Heart right ventricle (tissue), 16 donors: ENCODE results near the gene KRTAP5-2. TPM values are rescaled to one million over a fixed set of nuclear protein-coding genes. Genes with fewer than 3 reads are reported as not detected.
A peak's percentile ranks its signal among the peaks of the same experiment; 100 is the strongest.

ENCODE experiments used
- ATAC-seq, 8 donors: fragments of 200-7000 bp; cut with Tn5 transposase; one replicate each; pipeline ENCODE4 v1.9.1; 2020; ENCODE audit warnings: mild to moderate bottlenecking in 8 of 8, moderate library complexity in 8 of 8, moderate number of reproducible peaks in 1 of 8
- DNase-seq, 2 donors: peaks; one replicate each; pipeline ENCODE4 v3.0.0-alpha.2; 2020
- H3K27ac ChIP-seq, 10 donors: fragments of 200-600 bp; sonication (generic) in 2 of 10; one replicate each; pipeline versions ENCODE4 v1.5.0 to v1.8.0; 2020 to 2022; ENCODE audit warnings: mild to moderate bottlenecking in 3 of 10
- H3K27me3 ChIP-seq, 7 donors: fragments of 200-600 bp; one replicate each; pipeline ENCODE4 v1.8.0; 2021 to 2022; ENCODE audit warnings: mild to moderate bottlenecking in 2 of 7
- H3K36me3 ChIP-seq, 9 donors: fragments of 200-600 bp; sonication (generic) in 1 of 9; one replicate each; pipeline versions ENCODE4 v1.5.0 to v1.8.0; 2020 to 2022; ENCODE audit warnings: mild to moderate bottlenecking in 2 of 9
- H3K4me1 ChIP-seq, 9 donors: fragments of 200-600 bp; sonication (generic) in 1 of 9; one replicate each; pipeline versions ENCODE4 v1.5.0 to v1.8.0; 2020 to 2022; ENCODE audit warnings: mild to moderate bottlenecking in 4 of 9
- H3K4me3 ChIP-seq, 10 donors: fragments of 200-600 bp; sonication (generic) in 2 of 10; one replicate each; pipeline versions ENCODE4 v1.5.0 to v1.8.0; 2020 to 2022; ENCODE audit warnings: mild to moderate bottlenecking in 7 of 10, moderate library complexity in 2 of 10
- H3K9me3 ChIP-seq, 11 donors: fragments of 200-600 bp in 10 of 11; sonication (generic) in 2 of 11; one replicate each; pipeline versions ENCODE4 v1.5.0 to v1.8.0; 2013 to 2022; ENCODE audit warnings: mild to moderate bottlenecking in 2 of 11, control low read depth in 1 of 11, moderate library complexity in 1 of 11
- CTCF ChIP-seq, 9 donors: fragments of 200-600 bp; sonication (generic) in 2 of 9; IDR thresholded peaks; one replicate each; pipeline versions ENCODE4 v1.5.0 to v1.8.0; 2021 to 2022; ENCODE audit warnings: antibody characterized with exemption in 9 of 9, mild to moderate bottlenecking in 5 of 9, moderate library complexity in 1 of 9
- WGBS, 2 donors: extraction: QIAGEN DNeasy Blood & Tissue Kit; methylation state at CpG; one replicate each; pipeline ENCODE4 v1.1.7; 2013; ENCODE audit warnings: inconsistent platforms in 1 of 2; 5-methylcytosine and 5-hydroxymethylcytosine counted together
- intact Hi-C, 10 donors: fragments of 100-400 bp; cut with DNase I; formaldehyde crosslinking; loops; one replicate each; pipeline versions ENCODE4 v1.11.1 to v1.14.2; 2022
- polyA plus RNA-seq, 2 donors: library from polyadenylated mRNA; stranded (reverse); fragments of 200-250 nt; gene quantifications; one replicate each; pipeline ENCODE4 v1.2.3, GENCODE V29; 2013
- total RNA-seq, 10 donors: library from RNA; stranded (reverse); fragmentation: NEBNext Ultra II Directional in 3 of 10; extraction: Animal tissue kit (Norgen Biotek cat#: 25700) in 3 of 10; gene quantifications; one replicate each; pipeline versions ENCODE4 v1.2.1 to v1.2.4, GENCODE V29; 2021 to 2023
- donor health status: Arrhythmogenic right ventricular cardiomyopathy.
- donor health status: ischemic (EF 13 %, LVEDD 7.1; RV severe dilation, severe dysfunction).
- donor health status: healthy with polysubstance abuse.
- donor health status: DM: no; HTN: yes; CAD: no.
- donor health status: DM: no; HTN: no; CAD: no.
- donor health status: ischemic (EF 25% LVEDD 6.9; RV normal size, moderate dysfunction).
- donor health status: ischemic (EF 25% LVEDD 5.7; RV mildly dilated, moderate dysfunction).
- donor health status: healthy.
- donor health status: DM: yes; HTN: yes; CAD: no.
- donor health status: Ischemic cardiomyopathy.
- donor health status: ischemic (EF 35%, LVEDD 5.7; RV mildly dilated, moderate dysfunction).
- donor health status: nonischemic (EF 11% LVEDD 7.7; RV severe dilation, severe dysfunction).
- donor health status: DM: yes; HTN: yes; CAD: no.
- donor health status: PGD.
- donor health status: ischemic (EF 29% LVEDD 5.4; RV normal size, mild dysfunction).
- donor health status: nonischemic (EF 23%, LVEDD 6.1; RV moderate dilation, normal function).

Gene KRTAP5-2
- total and polyA plus RNA-seq, 12 donors = 0.04 TPM; not detected in 11

- ATAC-seq = peak; percentile 48 to 77 (median 58)
- no peak overlapping the region for H3K4me3 ChIP-seq
- intact Hi-C loops = no loop called here
- 39 to 50% methylated on average over 16 of the region's 16 CpGs for WGBS, 2 donors
- no peaks in the 10 kb centered on the region for H3K9me3 ChIP-seq
- DNase-seq = peak; percentile 69 to 80
- no peak for TF ChIP-seq CTCF (IDR thresholded peaks at IDR 0.05)
- H3K27me3 ChIP-seq = peaks cover 0 to under 1% (median 0%) of the 10 kb centered on the region in 7 donors
- peaks cover 0 to 66% (median 12%) of the 10 kb centered on the region in 9 donors for H3K36me3 ChIP-seq
- H3K4me1 ChIP-seq = peaks cover 4 to 75% (median 44%) of the 10 kb centered on the region in 9 donors
- H3K27ac ChIP-seq = peak overlapping the region in 6 of 10 donors; percentile 48 to 79 (median 75)
These were observed 33.4 kb downstream of the KRTAP5-2 start for GRCh38 chr11:1564535-1565172.

GRCh38 chr11:1563697-1564534 is 34.2 kb downstream of the KRTAP5-2 start:
- ATAC-seq (no peak), DNase-seq (no peak)
- intact Hi-C loops = no loop called here
- no peak for TF ChIP-seq CTCF (IDR thresholded peaks at IDR 0.05)
- H3K4me1 ChIP-seq = peaks cover 7 to 75% (median 45%) of the 10 kb centered on the region in 9 donors
- peaks cover 0 to 63% (median 12%) of the 10 kb centered on the region in 9 donors for H3K36me3 ChIP-seq
- no peaks in the 10 kb centered on the region for H3K27me3 ChIP-seq
- WGBS, 2 donors = 85 to 89% methylated on average over 28 to 29 of the region's 29 CpGs
- H3K27ac ChIP-seq = peak overlapping the region in 4 of 10 donors; percentile 34 to 79 (median 75)
- no peak overlapping the region for H3K4me3 ChIP-seq
- no peaks in the 10 kb centered on the region for H3K9me3 ChIP-seq

- DNase-seq = no peak
- no peak overlapping the region for H3K27ac ChIP-seq
- H3K9me3 ChIP-seq = no peaks in the 10 kb centered on the region
These were observed 34.9 kb downstream of the KRTAP5-2 start for GRCh38 chr11:1563149-1563638.

More at GRCh38 chr11:1563149-1563638, 34.9 kb downstream of the KRTAP5-2 start:
- peaks cover 0 to 63% (median 12%) of the 10 kb centered on the region in 9 donors for H3K36me3 ChIP-seq
- H3K27me3 ChIP-seq = no peaks in the 10 kb centered on the region
- intact Hi-C loops = no loop called here
- no peak for TF ChIP-seq CTCF (IDR thresholded peaks at IDR 0.05)
- H3K4me3 ChIP-seq = no peak overlapping the region
- no peak for ATAC-seq
- peaks cover 13 to 75% (median 46%) of the 10 kb centered on the region in 9 donors for H3K4me1 ChIP-seq
- 80 to 82% methylated on average over 12 of the region's 12 CpGs for WGBS, 2 donors
